Measurements from ENCODE around the gene EXOC3L2. TPM values are rescaled to one million over a fixed set of nuclear protein-coding genes. Genes with fewer than 3 reads are reported as not detected.
"Not testable (repeated sequence)": the region's sequence is repeated elsewhere in the genome, so short reads cannot be mapped to it uniquely, and the experiment has no call there.

EXOC3L2 gene
- polyA plus RNA-seq (2012; ENCODE audit: insufficient read depth, insufficient read length), result not detected

- no peak within 1 kb of the TSS for H3K4me3 ChIP-seq (ENCODE audit: low read length)
- DNase-seq (ENCODE audit: low read depth, low spot score), result no peak
Observed at GRCh38 chr19:45245334-45245787, at the start of gene EXOC3L2. Gene EXOC3L2 (minus strand): TSS chr19:45245407. CDS start chr19:45239045, 6,362 bp downstream.

GRCh38 chr19:45294291-45295029 is 49.3 kb upstream of the EXOC3L2 start:
- no peak overlapping the region for H3K4me3 ChIP-seq (ENCODE audit: low read length)

GRCh38 chr19:45293682-45294081 is 48.5 kb upstream of the EXOC3L2 start:
- no peak for DNase-seq (ENCODE audit: low read depth, low spot score)
- no peak overlapping the region for H3K4me3 ChIP-seq (ENCODE audit: low read length)

More at GRCh38 chr19:45294291-45295029, 49.3 kb upstream of the EXOC3L2 start:
- no peak for DNase-seq (ENCODE audit: low read depth, low spot score)

GRCh38 chr19:45291834-45292233 is 46.6 kb upstream of the EXOC3L2 start:
- DNase-seq (ENCODE audit: low read depth, low spot score), result no peak
- H3K4me3 ChIP-seq (ENCODE audit: low read length), result no peak overlapping the region

- no peak for DNase-seq (ENCODE audit: low read depth, low spot score)
- H3K4me3 ChIP-seq (ENCODE audit: low read length), result no peak overlapping the region
Observed at GRCh38 chr19:45290381-45290931, 45.2 kb upstream of the EXOC3L2 start.

GRCh38 chr19:45283443-45284033 is 38.3 kb upstream of the EXOC3L2 start:
- H3K4me3 ChIP-seq (ENCODE audit: low read length), result no peak overlapping the region
- no peak for DNase-seq (ENCODE audit: low read depth, low spot score)

- DNase-seq (ENCODE audit: low read depth, low spot score), result no peak
- no peak overlapping the region for H3K4me3 ChIP-seq (ENCODE audit: low read length)
Observed at GRCh38 chr19:45280471-45280961, 35.3 kb upstream of the EXOC3L2 start.

- DNase-seq (ENCODE audit: low read depth, low spot score), result no peak
Observed at GRCh38 chr19:45279587-45280192, 34.5 kb upstream of the EXOC3L2 start.

GRCh38 chr19:45278087-45278486 is 32.9 kb upstream of the EXOC3L2 start:
- DNase-seq (ENCODE audit: low read depth, low spot score), result no peak
- no peak overlapping the region for H3K4me3 ChIP-seq (ENCODE audit: low read length)

More at GRCh38 chr19:45279587-45280192, 34.5 kb upstream of the EXOC3L2 start:
- H3K4me3 ChIP-seq (ENCODE audit: low read length), result no peak overlapping the region

GRCh38 chr19:45276284-45276687 is 31.1 kb upstream of the EXOC3L2 start:
- no peak for DNase-seq (ENCODE audit: low read depth, low spot score)
- H3K4me3 ChIP-seq (ENCODE audit: low read length), result no peak overlapping the region

- DNase-seq (ENCODE audit: low read depth, low spot score), result no peak
- H3K4me3 ChIP-seq (ENCODE audit: low read length), result no peak overlapping the region
Observed at GRCh38 chr19:45275370-45275971, 30.3 kb upstream of the EXOC3L2 start.

GRCh38 chr19:45273521-45273855 is 28.3 kb upstream of the EXOC3L2 start:
- no peak for DNase-seq (ENCODE audit: low read depth, low spot score)
- no peak overlapping the region for H3K4me3 ChIP-seq (ENCODE audit: low read length)

GRCh38 chr19:45271735-45272108 is 26.5 kb upstream of the EXOC3L2 start:
- no peak overlapping the region for H3K4me3 ChIP-seq (ENCODE audit: low read length)
- DNase-seq (ENCODE audit: low read depth, low spot score), result no peak

- no peak overlapping the region for H3K4me3 ChIP-seq (ENCODE audit: low read length)
- no peak for DNase-seq (ENCODE audit: low read depth, low spot score)
Observed at GRCh38 chr19:45271098-45271734, 26.0 kb upstream of the EXOC3L2 start.

- not testable (repeated sequence) for DNase-seq (ENCODE audit: low read depth, low spot score)
Observed at GRCh38 chr19:45269939-45270338, 24.7 kb upstream of the EXOC3L2 start.

GRCh38 chr19:45267296-45267695 is 22.1 kb upstream of the EXOC3L2 start:
- DNase-seq (ENCODE audit: low read depth, low spot score), result no peak
- H3K4me3 ChIP-seq (ENCODE audit: low read length), result no peak overlapping the region

More at GRCh38 chr19:45269939-45270338, 24.7 kb upstream of the EXOC3L2 start:
- H3K4me3 ChIP-seq (ENCODE audit: low read length), result not testable (repeated sequence)

- no peak overlapping the region for H3K4me3 ChIP-seq (ENCODE audit: low read length)
- DNase-seq (ENCODE audit: low read depth, low spot score), result no peak
Observed at GRCh38 chr19:45265375-45265774, 20.2 kb upstream of the EXOC3L2 start.

GRCh38 chr19:45264781-45265317 is 19.6 kb upstream of the EXOC3L2 start:
- no peak for DNase-seq (ENCODE audit: low read depth, low spot score)
- H3K4me3 ChIP-seq (ENCODE audit: low read length), result no peak overlapping the region

GRCh38 chr19:45263013-45263412 is 17.8 kb upstream of the EXOC3L2 start:
- no peak overlapping the region for H3K4me3 ChIP-seq (ENCODE audit: low read length)
- no peak for DNase-seq (ENCODE audit: low read depth, low spot score)

Data from Jurkat, Clone E6-1 (cell line).